Keratinocyte (primary cell): ENCODE data around the gene FAM120B. TPM values are rescaled to one million over a fixed set of nuclear protein-coding genes. Genes with fewer than 3 reads are reported as not detected.

Experiments
- DNase-seq: peaks from one replicate; pipeline ENCODE4 v3.0.0-alpha.2; 2011; ENCODE audit warnings: low read depth, missing footprints, low spot score
- FAIRE-seq: peaks from 2 replicates; lab custom pipeline; 2011; peaks lifted over from hg19 to GRCh38; lab: Jason Lieb, UNC
- H2AFZ ChIP-seq: 2 replicates; pipeline ENCODE4 v1.6.0; 2012; ENCODE audit warnings: low read length, control low read depth, inconsistent platforms; ENCODE audit not compliant: control insufficient read depth
- H3K27ac ChIP-seq: 2 replicates; pipeline ENCODE4 v1.5.1; 2011; ENCODE audit warnings: low read length; ENCODE audit not compliant: control insufficient read depth, insufficient read depth
- H3K27me3 ChIP-seq: 3 replicates; pipeline ENCODE4 v1.6.0; 2011; ENCODE audit warnings: low read length; ENCODE audit not compliant: control insufficient read depth, insufficient read depth; ENCODE audit errors: extremely low read depth
- H3K36me3 ChIP-seq, 2 experiments: 2 replicates in 1 of 2; 3 replicates in 1 of 2; pipeline ENCODE4 v1.5.1; 2011; ENCODE audit warnings: low read length in 2 of 2, mild to moderate bottlenecking in 1 of 2; ENCODE audit not compliant: control insufficient read depth in 2 of 2, insufficient read depth in 2 of 2; ENCODE audit errors: extremely low read depth in 1 of 2
- H3K4me1 ChIP-seq: 3 replicates; pipeline ENCODE4 v1.5.1; 2011; ENCODE audit warnings: low read length; ENCODE audit not compliant: control insufficient read depth, insufficient read depth; ENCODE audit errors: extremely low read depth
- H3K4me2 ChIP-seq: 3 replicates; pipeline ENCODE4 v1.6.0; 2011; ENCODE audit warnings: low read depth, low read length; ENCODE audit not compliant: control insufficient read depth, insufficient read depth; ENCODE audit errors: extremely low read depth
- H3K4me3 ChIP-seq, 3 experiments: fragments of 200-600 bp in 1 of 3; sonication (generic) in 1 of 3; 2 replicates in 2 of 3; 3 replicates in 1 of 3; pipeline ENCODE4 v1.5.1; 2011 to 2016; ENCODE audit warnings: low read length in 3 of 3, mild to moderate bottlenecking in 3 of 3, control low read depth in 2 of 3, inconsistent platforms in 1 of 3, low read depth in 1 of 3, mixed read lengths in 1 of 3, mixed run types in 1 of 3, moderate library complexity in 1 of 3; ENCODE audit not compliant: control insufficient read depth in 2 of 3, insufficient read depth in 2 of 3; ENCODE audit errors: extremely low read depth in 1 of 3
- H3K79me2 ChIP-seq: 2 replicates; pipeline ENCODE4 v1.6.0; 2012; ENCODE audit warnings: low read length; ENCODE audit not compliant: control insufficient read depth, insufficient read depth
- H3K9ac ChIP-seq: 3 replicates; pipeline ENCODE4 v1.6.0; 2011; ENCODE audit warnings: low read length; ENCODE audit not compliant: control insufficient read depth, insufficient read depth; ENCODE audit errors: extremely low read depth
- H3K9me1 ChIP-seq: 3 replicates; pipeline ENCODE4 v1.6.0; 2011; ENCODE audit warnings: low read length; ENCODE audit not compliant: control insufficient read depth, insufficient read depth; ENCODE audit errors: extremely low read depth
- H3K9me3 ChIP-seq: 2 replicates; pipeline ENCODE4 v1.5.1; 2012; ENCODE audit warnings: low read depth, low read length; ENCODE audit not compliant: control insufficient read depth
- H4K20me1 ChIP-seq: 3 replicates; pipeline ENCODE4 v1.6.0; 2011; ENCODE audit warnings: low read length; ENCODE audit not compliant: control insufficient read depth, insufficient read depth; ENCODE audit errors: extremely low read depth
- EZH2 ChIP-seq: IDR thresholded peaks from one replicate; pipeline ENCODE4 v1.6.1; 2012; ENCODE audit warnings: inconsistent platforms, mild to moderate bottlenecking, low read length, moderate library complexity
- dilution Hi-C: fragments of 300-500 bp; cut with MboI; formaldehyde crosslinking; loops from one replicate; pipeline ENCODE4 v1.7.0; 2020; ENCODE audit warnings: low sequenced_read_pairs; ENCODE audit not compliant: extremely low pct_ligation_motif_present
- polyA plus RNA-seq, 5 experiments: library from polyadenylated mRNA; depleted of rRNA in 3 of 5; stranded (reverse) in 3 of 5; stranded (forward) in 1 of 5; unstranded in 1 of 5; fragments of >200 nt; gene quantifications; 1 replicate in 1 of 5; 2 replicates in 3 of 5; 3 replicates in 1 of 5; pipeline versions ENCODE4 v1.2.1 to v1.2.3, GENCODE V29; 2011 to 2012; ENCODE audit warnings: missing spikeins in 2 of 5, low read depth in 1 of 5, low replicate concordance in 1 of 5
- TF ChIP-seq, protein P1 (sequence below), 3 experiments: IDR thresholded peaks in 1 of 3; conservative IDR thresholded peaks in 1 of 3; optimal IDR thresholded peaks in 1 of 3; 2 replicates in 2 of 3; 3 replicates in 1 of 3; pipeline versions ENCODE3 to v1.5.1; 2011; ENCODE audit warnings: low read length in 3 of 3, mild to moderate bottlenecking in 3 of 3, moderate library complexity in 2 of 3, control low read depth in 1 of 3, inconsistent platforms in 1 of 3; ENCODE audit not compliant: insufficient read depth in 2 of 3; ENCODE audit errors: extremely low read depth in 1 of 3

The FAM120B gene
- polyA plus RNA-seq, 1 donor (not counting 4 experiments of a cell fraction or from before 2014, with no cell fraction given), result 17.4 TPM

DNA sequence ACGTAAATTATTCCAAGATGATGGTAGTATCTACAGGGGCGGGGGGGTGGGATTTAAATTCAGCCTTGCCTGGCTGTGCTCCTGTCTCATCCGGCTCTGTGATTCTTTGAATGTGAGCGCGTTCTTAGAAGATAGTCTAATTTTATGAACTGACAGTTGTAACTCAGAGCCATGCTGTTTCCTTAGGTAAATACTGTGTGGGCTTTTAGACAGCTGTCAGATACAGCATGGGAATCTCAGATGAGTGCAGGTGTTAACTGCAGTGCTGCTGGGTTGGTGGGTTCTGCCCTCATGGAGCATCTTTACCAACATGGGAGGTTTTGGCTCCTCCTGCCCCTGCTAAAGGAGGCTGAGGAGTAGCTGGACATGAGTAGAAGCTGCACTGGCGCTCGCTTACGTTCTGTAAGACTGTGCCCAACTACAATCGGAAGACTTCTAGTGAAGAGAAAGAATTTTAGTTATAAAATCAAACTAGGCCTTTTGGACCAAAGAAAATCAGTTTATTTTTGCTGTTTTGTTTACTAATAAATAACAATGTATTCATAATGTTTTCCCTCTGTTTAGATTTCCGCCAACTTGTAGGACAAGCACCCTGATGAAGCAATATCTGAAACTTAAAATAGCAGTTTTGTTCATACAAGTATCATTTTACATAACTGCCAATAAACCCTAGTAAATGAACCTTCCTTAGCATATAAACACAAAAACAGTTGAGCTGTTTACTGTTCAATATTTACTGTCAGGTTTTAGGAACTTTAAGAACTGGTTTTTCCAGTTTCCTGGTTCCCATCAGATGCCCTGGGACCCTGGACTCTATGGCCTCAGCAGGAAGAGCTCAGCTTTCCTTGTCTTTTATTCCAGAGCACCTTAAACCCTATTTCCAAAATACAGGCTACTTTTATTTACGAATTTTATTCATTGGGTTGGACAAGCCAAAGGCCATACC lies 66.1 kb downstream of the FAM120B start:
- H3K4me1 ChIP-seq, result no peaks in the 10 kb centered on the region
- H4K20me1 ChIP-seq, result no peaks in the 10 kb centered on the region
- no peak overlapping the region for H3K4me3 ChIP-seq
- no peaks in the 10 kb centered on the region for H3K9me3 ChIP-seq
- H3K27me3 ChIP-seq, result no peaks in the 10 kb centered on the region
- H3K9ac ChIP-seq, result no peak overlapping the region
- peaks cover 3 to 11% of the 10 kb centered on the region in 2 experiments for H3K36me3 ChIP-seq
- TF ChIP-seq EZH2, result no peak
- TF ChIP-seq, protein P1, sequence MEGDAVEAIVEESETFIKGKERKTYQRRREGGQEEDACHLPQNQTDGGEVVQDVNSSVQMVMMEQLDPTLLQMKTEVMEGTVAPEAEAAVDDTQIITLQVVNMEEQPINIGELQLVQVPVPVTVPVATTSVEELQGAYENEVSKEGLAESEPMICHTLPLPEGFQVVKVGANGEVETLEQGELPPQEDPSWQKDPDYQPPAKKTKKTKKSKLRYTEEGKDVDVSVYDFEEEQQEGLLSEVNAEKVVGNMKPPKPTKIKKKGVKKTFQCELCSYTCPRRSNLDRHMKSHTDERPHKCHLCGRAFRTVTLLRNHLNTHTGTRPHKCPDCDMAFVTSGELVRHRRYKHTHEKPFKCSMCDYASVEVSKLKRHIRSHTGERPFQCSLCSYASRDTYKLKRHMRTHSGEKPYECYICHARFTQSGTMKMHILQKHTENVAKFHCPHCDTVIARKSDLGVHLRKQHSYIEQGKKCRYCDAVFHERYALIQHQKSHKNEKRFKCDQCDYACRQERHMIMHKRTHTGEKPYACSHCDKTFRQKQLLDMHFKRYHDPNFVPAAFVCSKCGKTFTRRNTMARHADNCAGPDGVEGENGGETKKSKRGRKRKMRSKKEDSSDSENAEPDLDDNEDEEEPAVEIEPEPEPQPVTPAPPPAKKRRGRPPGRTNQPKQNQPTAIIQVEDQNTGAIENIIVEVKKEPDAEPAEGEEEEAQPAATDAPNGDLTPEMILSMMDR (optimal IDR thresholded peaks at IDR 0.05 in 1 of 3, IDR thresholded peaks at IDR 0.05 in 1 of 3, conservative IDR thresholded peaks at IDR 0.05 in 1 of 3; ENCODE audit: extremely low read depth in 1 of 3, insufficient read depth in 2 of 3, low read length in 3 of 3), result no peak
- FAIRE-seq (no peak), DNase-seq (no peak)
- H2AFZ ChIP-seq, result no peak overlapping the region
- no peaks in the 10 kb centered on the region for H3K9me1 ChIP-seq
- H3K4me2 ChIP-seq, result no peak overlapping the region
- H3K27ac ChIP-seq, result no peak overlapping the region
- no peaks in the 10 kb centered on the region for H3K79me2 ChIP-seq
- dilution Hi-C loops, result no loop called here

GRCh38 chr6:170374571-170375444 lies 68.2 kb downstream of the FAM120B start:
- Histone ChIP-seq H3K4me2 (no peak overlapping the region), H3K9ac (no peak overlapping the region), H3K36me3 (peaks cover 3 to 7% of the 10 kb centered on the region in 2 experiments), H4K20me1 (no peaks in the 10 kb centered on the region), H3K9me3 (no peaks in the 10 kb centered on the region), H2AFZ (no peak overlapping the region), H3K4me3 (no peak overlapping the region), H3K27ac (no peak overlapping the region), H3K27me3 (no peaks in the 10 kb centered on the region), H3K4me1 (no peaks in the 10 kb centered on the region), H3K9me1 (no peaks in the 10 kb centered on the region), H3K79me2 (no peaks in the 10 kb centered on the region)
- FAIRE-seq, result peak; percentile 69
- dilution Hi-C loops, result no loop called here
- TF ChIP-seq EZH2, result no peak
- TF ChIP-seq, protein P1 (optimal IDR thresholded peaks at IDR 0.05 in 1 of 3, IDR thresholded peaks at IDR 0.05 in 1 of 3, conservative IDR thresholded peaks at IDR 0.05 in 1 of 3; ENCODE audit: extremely low read depth in 1 of 3, insufficient read depth in 2 of 3, low read length in 3 of 3), result no peak
- DNase-seq, result no peak
